KMS-11 (cell line): Measurements from ENCODE around the gene SPOCD1.

ENCODE experiments used
- H2AFZ ChIP-seq: fragments of 200-600 bp; sonication (generic); 2 replicates; pipeline ENCODE4 v1.6.1; 2016; ENCODE audit warnings: antibody characterized with exemption, mixed run types, low read depth
- H3K27ac ChIP-seq: fragments of 200-600 bp; sonication (generic); 2 replicates; pipeline ENCODE4 v1.6.1; 2016; ENCODE audit warnings: mild to moderate bottlenecking, mixed run types
- H3K27me3 ChIP-seq: fragments of 200-600 bp; sonication (generic); 2 replicates; pipeline ENCODE4 v1.6.1; 2017; ENCODE audit warnings: mild to moderate bottlenecking, low read depth, mixed run types, moderate library complexity; ENCODE audit not compliant: insufficient read depth
- H3K36me3 ChIP-seq: fragments of 200-600 bp; sonication (generic); 2 replicates; pipeline ENCODE4 v1.6.1; 2017; ENCODE audit warnings: mild to moderate bottlenecking, mixed run types; ENCODE audit not compliant: insufficient read depth
- H3K4me1 ChIP-seq: fragments of 200-600 bp; sonication (generic); 2 replicates; pipeline ENCODE4 v1.6.1; 2016; ENCODE audit warnings: mild to moderate bottlenecking, low read depth, mixed run types; ENCODE audit not compliant: poor library complexity, severe bottlenecking
- H3K4me2 ChIP-seq: fragments of 200-600 bp; sonication (generic); 2 replicates; pipeline ENCODE4 v1.7.0; 2016; ENCODE audit warnings: mild to moderate bottlenecking, mixed run types
- H3K4me3 ChIP-seq: fragments of 200-600 bp; sonication (generic); IDR thresholded peaks from 2 replicates; pipeline ENCODE4 v1.6.1; 2017; ENCODE audit warnings: low read depth, low read length, mixed read lengths; ENCODE audit not compliant: insufficient read depth
- H3K79me2 ChIP-seq: fragments of 200-600 bp; sonication (generic); 2 replicates; pipeline ENCODE4 v1.6.1; 2016; ENCODE audit warnings: low read depth, mixed run types; ENCODE audit not compliant: insufficient read depth
- H3K9ac ChIP-seq: fragments of 200-600 bp; sonication (generic); 2 replicates; pipeline ENCODE4 v1.6.1; 2016; ENCODE audit warnings: mild to moderate bottlenecking, mixed run types
- H4K20me1 ChIP-seq: fragments of 200-600 bp; sonication (generic); 2 replicates; pipeline ENCODE4 v1.6.1; 2016; ENCODE audit warnings: mild to moderate bottlenecking, mixed run types; ENCODE audit not compliant: insufficient read depth
- TF ChIP-seq, protein P1 (sequence below): fragments of 200-600 bp; sonication (generic); conservative IDR thresholded peaks from 2 replicates; pipeline ENCODE4 v1.6.1; 2017; ENCODE audit warnings: low read depth, mild to moderate bottlenecking, antibody characterized with exemption, low read length, moderate library complexity, mixed read lengths

SPOCD1 gene

GRCh38 chr1:31815752-31816500, at the start of gene SPOCD1:
SPOCD1 (minus strand) TSS chr1:31816022; CDS start chr1:31815333, 689 bp downstream.
- Histone ChIP-seq H2AFZ (peak within 1 kb of the TSS; percentile 84), H3K4me3 (no peak within 1 kb of the TSS), H3K79me2 (no peaks in the 10 kb centered on the region), H3K4me2 (peak within 1 kb of the TSS; percentile 34), H3K36me3 (no peaks in the 10 kb centered on the region), H3K4me1 (peaks cover 9% of the 10 kb centered on the region), H4K20me1 (no peaks in the 10 kb centered on the region), H3K9ac (no peak within 1 kb of the TSS), H3K27ac (no peak within 1 kb of the TSS), H3K27me3 (no peaks in the 10 kb centered on the region)
- TF ChIP-seq, protein P1, sequence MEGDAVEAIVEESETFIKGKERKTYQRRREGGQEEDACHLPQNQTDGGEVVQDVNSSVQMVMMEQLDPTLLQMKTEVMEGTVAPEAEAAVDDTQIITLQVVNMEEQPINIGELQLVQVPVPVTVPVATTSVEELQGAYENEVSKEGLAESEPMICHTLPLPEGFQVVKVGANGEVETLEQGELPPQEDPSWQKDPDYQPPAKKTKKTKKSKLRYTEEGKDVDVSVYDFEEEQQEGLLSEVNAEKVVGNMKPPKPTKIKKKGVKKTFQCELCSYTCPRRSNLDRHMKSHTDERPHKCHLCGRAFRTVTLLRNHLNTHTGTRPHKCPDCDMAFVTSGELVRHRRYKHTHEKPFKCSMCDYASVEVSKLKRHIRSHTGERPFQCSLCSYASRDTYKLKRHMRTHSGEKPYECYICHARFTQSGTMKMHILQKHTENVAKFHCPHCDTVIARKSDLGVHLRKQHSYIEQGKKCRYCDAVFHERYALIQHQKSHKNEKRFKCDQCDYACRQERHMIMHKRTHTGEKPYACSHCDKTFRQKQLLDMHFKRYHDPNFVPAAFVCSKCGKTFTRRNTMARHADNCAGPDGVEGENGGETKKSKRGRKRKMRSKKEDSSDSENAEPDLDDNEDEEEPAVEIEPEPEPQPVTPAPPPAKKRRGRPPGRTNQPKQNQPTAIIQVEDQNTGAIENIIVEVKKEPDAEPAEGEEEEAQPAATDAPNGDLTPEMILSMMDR: peak; percentile 90

DNA sequence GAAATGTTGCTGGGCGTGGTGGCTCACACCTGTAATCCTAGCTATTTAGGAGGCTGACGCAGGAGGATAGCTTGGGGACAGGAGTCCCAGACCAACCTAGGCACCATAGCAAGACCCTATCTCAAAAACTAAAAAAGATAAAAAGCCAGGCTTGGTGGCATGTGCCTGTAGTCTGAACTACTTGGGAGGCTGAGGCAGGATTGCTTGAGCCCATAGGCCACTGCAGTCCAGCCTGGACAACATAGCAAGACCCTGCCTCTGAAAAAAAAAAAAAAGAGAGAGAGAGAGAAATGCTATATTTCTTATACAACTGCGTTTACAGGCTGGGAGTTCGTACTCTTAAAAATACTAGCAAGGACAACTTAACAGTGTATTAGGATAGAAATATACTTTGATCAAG, 46.2 kb upstream of the SPOCD1 start:
- Histone ChIP-seq H4K20me1 (no peaks in the 10 kb centered on the region), H3K9ac (no peak overlapping the region), H3K4me2 (no peak overlapping the region), H3K4me3 (no peak overlapping the region), H3K27ac (no peak overlapping the region), H3K4me1 (no peaks in the 10 kb centered on the region), H3K36me3 (no peaks in the 10 kb centered on the region), H2AFZ (no peak overlapping the region), H3K27me3 (no peaks in the 10 kb centered on the region), H3K79me2 (no peaks in the 10 kb centered on the region)
- TF ChIP-seq, protein P1: no peak

GRCh38 chr1:31861346-31861745, 45.5 kb upstream of the SPOCD1 start:
- TF ChIP-seq, protein P1: no peak
- no peak overlapping the region for H3K27ac ChIP-seq
- H3K79me2 ChIP-seq: no peaks in the 10 kb centered on the region
- no peak overlapping the region for H2AFZ ChIP-seq
- H3K36me3 ChIP-seq: no peaks in the 10 kb centered on the region
- no peaks in the 10 kb centered on the region for H3K27me3 ChIP-seq
- H3K4me3 ChIP-seq: no peak overlapping the region
- no peaks in the 10 kb centered on the region for H3K4me1 ChIP-seq
- no peak overlapping the region for H3K4me2 ChIP-seq
- H3K9ac ChIP-seq: no peak overlapping the region
- H4K20me1 ChIP-seq: no peaks in the 10 kb centered on the region

- H3K4me2 ChIP-seq: no peak overlapping the region
- TF ChIP-seq, protein P1: no peak
- no peak overlapping the region for H3K9ac ChIP-seq
- no peak overlapping the region for H3K4me3 ChIP-seq
- no peak overlapping the region for H2AFZ ChIP-seq
- no peaks in the 10 kb centered on the region for H3K27me3 ChIP-seq
- H3K4me1 ChIP-seq: no peaks in the 10 kb centered on the region
- no peak overlapping the region for H3K27ac ChIP-seq
- no peaks in the 10 kb centered on the region for H3K36me3 ChIP-seq
- no peaks in the 10 kb centered on the region for H4K20me1 ChIP-seq
- no peaks in the 10 kb centered on the region for H3K79me2 ChIP-seq
Measured at GRCh38 chr1:31860581-31860980, 44.8 kb upstream of the SPOCD1 start.
